Trophoblast cell (in vitro differentiated cells and primary cell): ENCODE measurements around the gene DIAPH1.

ENCODE experiments used
- DNase-seq, 2 donors: peaks; one replicate each; pipeline ENCODE4 v3.0.0-alpha.2; 2016
- H2AFZ ChIP-seq: 2 replicates; pipeline ENCODE4 v1.6.1; 2013; ENCODE audit warnings: low read length, moderate library complexity, mild to moderate bottlenecking; ENCODE audit not compliant: insufficient read depth, poor library complexity
- H2AK5ac ChIP-seq: 2 replicates; pipeline ENCODE4 v1.6.1; 2013; ENCODE audit warnings: mild to moderate bottlenecking, low read length
- H2BK120ac ChIP-seq: 2 replicates; pipeline ENCODE4 v1.6.1; 2013; ENCODE audit warnings: low read length, mild to moderate bottlenecking, moderate library complexity; ENCODE audit not compliant: insufficient read depth, poor library complexity
- H2BK12ac ChIP-seq: 2 replicates; pipeline ENCODE4 v1.6.1; 2013; ENCODE audit warnings: mild to moderate bottlenecking, low read length, moderate library complexity
- H2BK5ac ChIP-seq: 2 replicates; pipeline ENCODE4 v1.6.1; 2013; ENCODE audit warnings: low read length, low read depth, moderate library complexity, mild to moderate bottlenecking; ENCODE audit not compliant: poor library complexity
- H3K14ac ChIP-seq: 2 replicates; pipeline ENCODE4 v1.6.1; 2013; ENCODE audit warnings: mild to moderate bottlenecking, low read length
- H3K18ac ChIP-seq: 2 replicates; pipeline ENCODE4 v1.6.1; 2013; ENCODE audit warnings: mild to moderate bottlenecking, low read length
- H3K23ac ChIP-seq: 2 replicates; pipeline ENCODE4 v1.6.1; 2013; ENCODE audit warnings: low read length
- H3K27ac ChIP-seq: 2 replicates; pipeline ENCODE4 v1.5.1; 2013; ENCODE audit warnings: low read depth, mild to moderate bottlenecking, inconsistent platforms, low read length, moderate library complexity
- H3K27me3 ChIP-seq: 2 replicates; pipeline ENCODE4 v1.6.1; 2013; ENCODE audit warnings: inconsistent platforms, mild to moderate bottlenecking, low read length, moderate library complexity; ENCODE audit not compliant: insufficient read depth
- H3K36me3 ChIP-seq, 2 experiments: 1 replicate in 1 of 2; 2 replicates in 1 of 2; pipeline ENCODE4 v1.6.1; 2013; ENCODE audit warnings: low read length in 2 of 2, mild to moderate bottlenecking in 2 of 2, moderate library complexity in 1 of 2; ENCODE audit not compliant: insufficient read depth in 2 of 2, control insufficient read depth in 1 of 2
- H3K4ac ChIP-seq: 2 replicates; pipeline ENCODE4 v1.6.1; 2013; ENCODE audit warnings: low read depth, mild to moderate bottlenecking, low read length, moderate library complexity
- H3K4me1 ChIP-seq, 2 experiments: 1 replicate in 1 of 2; 2 replicates in 1 of 2; pipeline ENCODE4 v1.6.1; 2013; ENCODE audit warnings: low read length in 2 of 2, mild to moderate bottlenecking in 2 of 2, moderate library complexity in 1 of 2; ENCODE audit not compliant: insufficient read depth in 2 of 2, control insufficient read depth in 1 of 2
- H3K4me2 ChIP-seq: 2 replicates; pipeline ENCODE4 v1.6.1; 2013; ENCODE audit warnings: inconsistent platforms, mild to moderate bottlenecking, low read length, moderate library complexity
- H3K4me3 ChIP-seq: 2 replicates; pipeline ENCODE4 v1.5.1; 2013; ENCODE audit warnings: mild to moderate bottlenecking, low read depth, low read length, inconsistent platforms
- H3K79me1 ChIP-seq: one replicate; pipeline ENCODE4 v1.6.1; 2013; ENCODE audit warnings: low read length
- H3K79me2 ChIP-seq: 2 replicates; pipeline ENCODE4 v1.6.1; 2013; ENCODE audit warnings: low read length, mild to moderate bottlenecking; ENCODE audit not compliant: control insufficient read depth, insufficient read depth, poor library complexity
- H3K9ac ChIP-seq: 2 replicates; pipeline ENCODE4 v1.6.1; 2013; ENCODE audit warnings: mild to moderate bottlenecking, low read length
- H3K9me3 ChIP-seq: 2 replicates; pipeline ENCODE4 v1.6.1; 2013; ENCODE audit warnings: low read depth, mild to moderate bottlenecking, control low read depth, inconsistent platforms, low read length; ENCODE audit not compliant: insufficient read depth
- H4K12ac ChIP-seq: 2 replicates; pipeline ENCODE4 v1.6.1; 2013; ENCODE audit warnings: low read depth, mild to moderate bottlenecking, low read length, moderate library complexity
- H4K8ac ChIP-seq: 2 replicates; pipeline ENCODE4 v1.6.1; 2013; ENCODE audit warnings: low read depth, mild to moderate bottlenecking, low read length, moderate library complexity
- H4K91ac ChIP-seq: one replicate; pipeline ENCODE4 v1.6.1; 2013; ENCODE audit warnings: low read depth, mild to moderate bottlenecking, low read length, moderate library complexity
- WGBS: extraction: QIAGEN DNeasy Blood & Tissue Kit; methylation state at CpG from one replicate; pipeline ENCODE4 v1.1.7; 2013; ENCODE audit warnings: missing lambda C conversion rate; ENCODE audit not compliant: insufficient read length, insufficient coverage; ENCODE audit errors: extremely low coverage; 5-methylcytosine and 5-hydroxymethylcytosine counted together

DIAPH1 gene

DNA sequence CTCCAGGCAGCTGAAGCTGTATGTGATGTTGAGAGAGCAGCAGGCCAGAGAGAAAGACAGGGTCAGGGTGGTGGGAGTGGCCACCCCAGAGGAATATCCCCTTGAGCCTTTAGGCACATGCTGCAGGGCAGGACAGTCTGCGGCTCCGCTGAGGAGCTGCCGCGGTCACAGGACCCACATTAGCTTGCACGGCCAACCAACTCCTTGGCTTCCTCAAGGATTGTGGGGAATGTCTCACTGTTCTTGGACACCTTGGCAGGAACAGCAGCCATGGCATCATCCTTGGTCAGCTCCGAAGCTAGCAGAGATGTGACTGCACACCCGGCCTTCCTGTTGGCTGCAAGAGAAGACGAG, 102.2 kb downstream of the DIAPH1 start:
- no peaks in the 10 kb centered on the region for H3K9me3 ChIP-seq
- DNase-seq = no peak
- H4K12ac ChIP-seq = no peak overlapping the region
- peak overlapping the region; percentile 99 for H3K27ac ChIP-seq
- H2BK12ac ChIP-seq = peak overlapping the region; percentile 22
- H3K36me3 ChIP-seq = peaks cover 12 to 21% of the 10 kb centered on the region in 2 experiments
- H3K79me1 ChIP-seq = peaks cover 78% of the 10 kb centered on the region
- peak overlapping the region; percentile 93 for H4K91ac ChIP-seq
- H3K79me2 ChIP-seq = peaks cover 23% of the 10 kb centered on the region
- H3K23ac ChIP-seq = no peak overlapping the region
- WGBS = no CpG with 5 or more reads among the region's 8 CpGs
- H3K4me3 ChIP-seq = no peak overlapping the region
- peak overlapping the region; percentile 95 for H2BK120ac ChIP-seq
- peak overlapping the region; percentile 99 for H2BK5ac ChIP-seq
- peak overlapping the region; percentile 2 for H3K4ac ChIP-seq
- H3K27me3 ChIP-seq = no peaks in the 10 kb centered on the region
- H2AFZ ChIP-seq = peak overlapping the region; percentile 3
- H3K18ac ChIP-seq = peak overlapping the region; percentile 84
- no peak overlapping the region for H3K4me2 ChIP-seq
- peak overlapping the region; percentile 16 for H2AK5ac ChIP-seq
- no peak overlapping the region for H3K9ac ChIP-seq
- peak overlapping the region; percentile 84 for H3K14ac ChIP-seq
- peak overlapping the region; percentile 70 for H4K8ac ChIP-seq
- H3K4me1 ChIP-seq = peaks cover 61 to 70% of the 10 kb centered on the region in 2 experiments

DNA sequence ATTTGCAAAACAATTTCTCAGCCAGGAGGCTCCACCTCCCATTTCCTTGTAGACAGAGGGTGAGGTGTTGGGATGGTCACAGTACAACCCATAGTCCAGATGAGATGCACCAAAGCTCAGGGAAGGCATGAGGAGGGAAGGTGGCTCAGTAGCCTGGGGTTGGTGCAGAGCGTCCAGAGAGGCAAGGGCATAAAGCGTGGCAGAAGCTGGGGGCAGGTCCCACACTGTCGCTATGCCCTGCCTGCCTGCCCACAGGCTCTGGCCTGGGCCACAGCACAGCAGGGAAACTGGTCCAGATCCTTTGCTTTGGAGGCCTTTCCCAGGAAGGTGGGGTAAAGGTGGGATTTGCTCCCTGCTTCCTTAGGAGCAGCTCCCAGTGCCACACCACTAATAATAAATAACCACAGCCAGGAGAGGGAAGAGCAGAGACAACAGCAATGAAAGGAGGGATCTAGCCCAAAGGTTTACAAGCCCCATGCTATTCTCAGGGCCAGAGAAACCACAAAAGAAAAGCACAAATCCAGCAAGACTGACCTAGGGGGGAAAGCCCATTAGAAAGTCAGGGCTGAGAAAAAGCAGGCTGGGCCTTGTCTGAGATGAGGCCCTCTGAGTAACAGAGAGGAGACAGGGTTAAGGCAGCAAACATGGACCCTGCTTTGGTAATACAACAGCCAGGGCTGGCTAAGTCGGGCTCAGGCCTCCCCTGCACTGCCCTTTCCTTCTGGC, 102.7 kb downstream of the DIAPH1 start:
- peak overlapping the region; percentile 70 for H4K8ac ChIP-seq
- H3K4me3 ChIP-seq = no peak overlapping the region
- H2AFZ ChIP-seq = peak overlapping the region; percentile 34
- no peaks in the 10 kb centered on the region for H3K27me3 ChIP-seq
- peak overlapping the region; percentile 99 for H2BK5ac ChIP-seq
- no peak for DNase-seq
- H3K4me2 ChIP-seq = no peak overlapping the region
- peaks cover 23% of the 10 kb centered on the region for H3K79me2 ChIP-seq
- peaks cover 78% of the 10 kb centered on the region for H3K79me1 ChIP-seq
- no peaks in the 10 kb centered on the region for H3K9me3 ChIP-seq
- peak overlapping the region; percentile 93 for H4K91ac ChIP-seq
- peaks cover 17 to 26% of the 10 kb centered on the region in 2 experiments for H3K36me3 ChIP-seq
- peak overlapping the region; percentile 97 for H2BK12ac ChIP-seq
- peaks cover 65 to 71% of the 10 kb centered on the region in 2 experiments for H3K4me1 ChIP-seq
- peak overlapping the region; percentile 71 for H3K4ac ChIP-seq
- peak overlapping the region; percentile 99 for H3K27ac ChIP-seq
- no peak overlapping the region for H3K23ac ChIP-seq
- H3K14ac ChIP-seq = peak overlapping the region; percentile 84
- H4K12ac ChIP-seq = peak overlapping the region; percentile 55
- peak overlapping the region; percentile 95 for H2BK120ac ChIP-seq
- no CpG with 5 or more reads among the region's 4 CpGs for WGBS
- H3K9ac ChIP-seq = no peak overlapping the region
- H3K18ac ChIP-seq = peak overlapping the region; percentile 84
- peak overlapping the region; percentile 81 for H2AK5ac ChIP-seq

DNA sequence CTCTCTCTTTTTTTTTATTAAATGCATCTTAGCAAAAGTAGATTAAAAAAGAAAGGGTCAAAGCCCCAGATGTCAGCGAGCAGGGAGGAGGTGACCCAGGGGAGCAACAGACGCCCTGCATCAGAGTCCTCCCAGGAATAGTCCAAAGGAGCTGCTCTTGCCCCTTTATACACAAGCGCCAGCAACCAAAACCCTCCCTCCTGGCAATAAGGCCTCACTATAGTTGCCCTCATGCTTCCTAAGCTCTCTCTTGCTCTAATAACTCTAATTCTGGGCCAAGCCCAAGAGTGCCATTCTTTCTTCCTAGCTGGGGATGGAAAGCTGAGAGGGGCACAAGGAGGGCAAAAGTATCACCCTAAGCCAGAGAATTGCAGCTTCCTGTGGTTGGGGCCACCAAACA, 103.7 kb downstream of the DIAPH1 start:
- H3K36me3 ChIP-seq = peaks cover 19 to 28% of the 10 kb centered on the region in 2 experiments
- H3K23ac ChIP-seq = no peak overlapping the region
- H3K27ac ChIP-seq = peak overlapping the region; percentile 99
- H3K18ac ChIP-seq = peak overlapping the region; percentile 92
- no peaks in the 10 kb centered on the region for H3K27me3 ChIP-seq
- peaks cover 63 to 66% of the 10 kb centered on the region in 2 experiments for H3K4me1 ChIP-seq
- H3K4me2 ChIP-seq = no peak overlapping the region
- peak overlapping the region; percentile 98 for H2BK12ac ChIP-seq
- H3K9ac ChIP-seq = peak overlapping the region; percentile 28
- H3K79me2 ChIP-seq = peaks cover 23% of the 10 kb centered on the region
- H2BK120ac ChIP-seq = peak overlapping the region; percentile 95
- peak overlapping the region; percentile 92 for H3K14ac ChIP-seq
- H2AFZ ChIP-seq = peak overlapping the region; percentile 56
- H4K8ac ChIP-seq = peak overlapping the region; percentile 81
- H4K12ac ChIP-seq = peak overlapping the region; percentile 62
- peak overlapping the region; percentile 93 for H2AK5ac ChIP-seq
- no CpG with 5 or more reads among the region's 3 CpGs for WGBS
- peaks cover 77% of the 10 kb centered on the region for H3K79me1 ChIP-seq
- H3K4ac ChIP-seq = peak overlapping the region; percentile 97
- H4K91ac ChIP-seq = peak overlapping the region; percentile 100
- H3K4me3 ChIP-seq = no peak overlapping the region
- H2BK5ac ChIP-seq = peak overlapping the region; percentile 99
- no peak for DNase-seq
- no peaks in the 10 kb centered on the region for H3K9me3 ChIP-seq

DNA sequence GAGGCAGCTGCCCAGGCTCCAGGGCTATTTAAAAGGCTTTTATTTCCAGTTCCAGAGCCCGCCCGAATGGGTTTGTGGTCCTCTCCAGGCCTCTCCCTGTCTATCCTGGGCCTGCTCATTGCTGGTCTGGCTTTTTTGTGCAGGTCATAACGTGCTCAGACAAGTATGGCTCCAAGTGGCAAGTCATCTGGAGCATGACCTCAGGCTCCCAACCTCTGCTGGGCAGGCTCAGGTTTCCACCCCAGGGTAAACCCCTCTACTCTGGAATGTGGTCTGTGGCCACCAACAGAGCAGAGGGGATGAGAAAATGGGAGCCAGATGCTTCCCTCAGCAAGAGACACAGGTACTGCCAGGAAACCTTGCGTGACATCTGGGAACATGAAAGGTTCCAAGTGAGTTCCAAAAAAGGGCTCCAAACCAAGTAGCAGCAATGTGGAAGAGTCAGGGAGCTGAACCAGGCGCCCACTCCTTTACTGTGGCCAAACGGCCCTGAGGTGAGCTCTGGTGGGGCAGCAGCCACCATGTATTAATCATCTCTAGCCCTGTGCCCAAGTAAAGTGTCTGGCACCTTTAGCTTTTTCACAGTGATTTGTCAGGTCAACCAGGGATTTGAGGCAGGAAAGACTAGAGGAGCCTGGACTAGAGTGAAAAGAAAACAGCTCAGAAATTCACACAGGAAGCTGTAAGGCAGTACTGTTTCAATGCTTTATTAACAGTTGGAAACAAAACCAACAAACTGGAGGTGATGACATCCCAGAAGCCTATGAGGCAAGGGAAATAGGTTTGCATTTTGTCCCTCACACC, 104.3 kb downstream of the DIAPH1 start:
- DNase-seq = peak in 1 of 2 donors; percentile 19
- H3K27me3 ChIP-seq = no peaks in the 10 kb centered on the region
- H2AFZ ChIP-seq = no peak overlapping the region
- peak overlapping the region; percentile 28 for H2AK5ac ChIP-seq
- H3K4me1 ChIP-seq = peaks cover 66 to 70% of the 10 kb centered on the region in 2 experiments
- H3K23ac ChIP-seq = no peak overlapping the region
- no peak overlapping the region for H3K9ac ChIP-seq
- H3K4ac ChIP-seq = peak overlapping the region; percentile 53
- H4K12ac ChIP-seq = no peak overlapping the region
- H3K14ac ChIP-seq = peak overlapping the region; percentile 96
- peak overlapping the region; percentile 79 for H3K18ac ChIP-seq
- peaks cover 23% of the 10 kb centered on the region for H3K79me2 ChIP-seq
- no peak overlapping the region for H3K4me3 ChIP-seq
- WGBS = no CpG with 5 or more reads among the region's 6 CpGs
- peaks cover 80% of the 10 kb centered on the region for H3K79me1 ChIP-seq
- peak overlapping the region; percentile 80 for H2BK12ac ChIP-seq
- H3K9me3 ChIP-seq = no peaks in the 10 kb centered on the region
- H4K8ac ChIP-seq = peak overlapping the region; percentile 81
- H2BK120ac ChIP-seq = peak overlapping the region; percentile 95
- peak overlapping the region; percentile 100 for H4K91ac ChIP-seq
- peak overlapping the region; percentile 17 for H3K4me2 ChIP-seq
- peak overlapping the region; percentile 99 for H3K27ac ChIP-seq
- H3K36me3 ChIP-seq = peaks cover 23 to 31% of the 10 kb centered on the region in 2 experiments
- H2BK5ac ChIP-seq = peak overlapping the region; percentile 99
